Measurements from ENCODE around the gene NNAT.
"Not testable (repeated sequence)": the region's sequence is repeated elsewhere in the genome, so short reads cannot be mapped to it uniquely, and the experiment has no call there.

Gene NNAT, protein sequence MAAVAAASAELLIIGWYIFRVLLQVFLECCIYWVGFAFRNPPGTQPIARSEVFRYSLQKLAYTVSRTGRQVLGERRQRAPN

DNA sequence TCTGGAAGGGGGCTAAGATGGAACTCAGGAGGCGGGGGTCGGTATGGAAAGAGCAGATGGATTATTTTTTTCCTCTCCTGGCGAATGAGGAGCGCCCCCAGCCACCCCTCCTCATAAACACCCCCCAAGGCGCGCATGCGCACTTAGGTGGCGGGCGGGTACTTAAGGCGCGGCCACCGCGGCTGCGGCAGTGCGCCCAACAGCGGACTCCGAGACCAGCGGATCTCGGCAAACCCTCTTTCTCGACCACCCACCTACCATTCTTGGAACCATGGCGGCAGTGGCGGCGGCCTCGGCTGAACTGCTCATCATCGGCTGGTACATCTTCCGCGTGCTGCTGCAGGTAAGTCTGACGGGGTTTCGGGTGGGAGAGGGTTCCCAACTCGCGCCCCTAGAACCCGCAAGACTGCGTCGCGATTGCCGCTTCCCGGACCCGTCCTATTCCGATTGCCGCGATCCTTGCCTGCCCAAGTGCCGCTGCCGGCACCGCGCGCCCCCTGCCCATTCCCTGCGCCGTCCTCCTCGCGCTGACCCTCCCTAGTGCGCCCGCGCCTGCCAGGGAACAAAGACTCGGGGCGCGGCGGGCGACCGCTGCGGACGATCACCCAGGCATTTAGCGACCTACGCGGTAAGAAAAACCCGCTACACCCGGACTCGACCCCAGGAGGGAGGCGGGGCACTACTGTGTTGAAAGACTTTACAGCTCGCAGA is at the start of gene NNAT:
Gene NNAT (plus strand): TSS at position 190 of the 711 bp plus-strand sequence. CDS start 82 bp downstream, at position 272.
- no peak for DNase-seq (ENCODE audit: low spot score)

DNA sequence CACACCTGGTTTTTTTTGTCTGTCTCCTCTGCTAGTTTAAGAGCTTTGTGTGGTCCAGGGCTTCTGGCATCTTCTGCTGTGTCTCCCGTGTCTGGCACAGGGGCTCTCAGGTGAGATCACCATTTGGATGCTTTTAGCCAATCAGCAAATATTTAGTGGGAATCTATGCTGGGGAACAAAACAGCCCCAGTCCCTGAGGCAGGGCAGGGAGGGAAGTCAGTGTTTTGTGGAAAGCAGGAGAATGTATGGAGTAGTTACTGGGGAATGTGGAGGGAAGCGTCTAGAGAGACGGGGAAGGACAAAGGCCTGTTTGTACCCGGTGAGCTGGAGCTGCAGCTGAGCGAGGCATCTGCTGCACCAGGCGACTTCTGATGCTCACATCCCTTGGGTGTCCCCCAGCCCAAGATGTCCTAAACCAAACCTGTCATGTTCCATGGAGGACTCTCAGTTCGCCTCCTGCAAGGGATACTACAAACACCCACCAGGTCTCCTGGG is 49.3 kb upstream of the NNAT start:
- no peak for DNase-seq (ENCODE audit: low spot score)

DNA sequence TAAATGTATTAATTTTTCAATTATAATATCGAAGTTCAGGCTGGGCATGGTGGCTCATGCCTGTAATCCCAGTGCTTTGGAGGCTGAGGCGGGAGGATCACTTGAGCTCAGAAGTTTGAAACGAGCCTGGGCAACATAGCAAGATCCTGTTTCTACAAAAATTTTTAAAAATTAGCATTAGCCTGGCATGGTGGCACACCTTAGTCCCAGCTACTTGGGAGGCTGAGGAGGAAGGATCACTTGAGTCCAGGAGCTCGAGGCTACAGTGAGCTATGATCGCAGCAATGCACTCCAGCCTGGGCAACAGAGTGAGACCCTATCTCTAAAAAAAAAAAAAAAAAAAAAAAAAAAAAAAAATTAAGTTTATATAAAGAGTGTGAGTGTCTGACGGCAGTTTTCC is 48.6 kb upstream of the NNAT start:
- DNase-seq (ENCODE audit: low spot score) = not testable (repeated sequence)

DNA sequence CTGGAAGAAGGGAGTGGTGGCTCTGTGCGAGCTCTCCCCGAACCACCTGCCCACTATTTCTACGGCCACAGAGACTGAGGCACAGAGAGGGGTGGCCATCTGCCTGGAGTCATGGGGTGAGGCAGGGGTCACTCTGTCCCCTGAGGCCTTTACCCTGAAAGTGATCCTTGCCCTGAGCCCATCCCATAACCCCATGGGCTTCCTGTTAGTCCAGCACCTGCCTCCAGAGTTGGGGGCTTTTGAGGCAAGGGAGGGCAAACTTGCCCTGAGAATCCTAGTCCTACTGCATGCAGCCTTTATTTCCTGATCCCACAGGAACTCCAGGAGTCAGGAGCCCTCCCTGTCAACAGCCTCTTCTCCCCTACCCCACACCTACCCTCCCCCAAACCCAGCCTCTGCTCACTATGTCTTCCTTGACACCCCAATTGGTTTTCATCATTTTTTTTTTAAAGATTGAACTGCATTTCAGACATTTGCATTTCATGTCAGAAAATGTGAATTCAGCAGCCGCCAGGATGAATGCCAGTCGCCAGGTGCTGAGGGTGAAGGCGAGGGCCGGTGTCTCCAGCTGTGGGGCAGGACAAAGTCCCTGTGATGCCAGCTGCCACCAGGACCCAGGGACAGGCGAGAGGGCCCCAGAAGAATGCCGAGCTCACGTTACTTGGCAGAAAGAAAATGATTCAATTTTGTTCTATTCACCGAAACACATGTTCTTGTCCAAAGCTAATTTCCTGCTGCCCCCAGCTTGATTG is 47.6 kb upstream of the NNAT start:
- DNase-seq (ENCODE audit: low spot score) = no peak

DNA sequence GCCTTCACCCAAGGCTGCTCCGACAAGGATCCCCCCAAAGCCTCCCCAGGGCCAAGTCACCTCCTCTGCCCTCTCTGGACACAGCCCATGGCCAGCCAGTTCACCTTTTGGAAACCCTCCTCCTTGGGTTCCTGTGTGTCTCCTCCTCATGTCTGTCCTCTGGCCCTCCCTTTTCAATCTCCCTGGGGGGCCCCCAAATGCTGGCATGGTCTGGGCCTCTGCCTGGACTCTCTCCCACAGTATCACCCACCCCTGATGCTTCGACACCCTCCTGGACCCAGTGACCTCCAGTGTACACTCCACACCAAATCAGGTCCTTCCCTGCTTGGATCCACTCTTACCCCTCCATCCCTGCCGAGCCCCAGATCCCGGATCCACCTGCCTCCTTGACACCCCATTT is 46.7 kb upstream of the NNAT start:
- no peak for DNase-seq (ENCODE audit: low spot score)

DNA sequence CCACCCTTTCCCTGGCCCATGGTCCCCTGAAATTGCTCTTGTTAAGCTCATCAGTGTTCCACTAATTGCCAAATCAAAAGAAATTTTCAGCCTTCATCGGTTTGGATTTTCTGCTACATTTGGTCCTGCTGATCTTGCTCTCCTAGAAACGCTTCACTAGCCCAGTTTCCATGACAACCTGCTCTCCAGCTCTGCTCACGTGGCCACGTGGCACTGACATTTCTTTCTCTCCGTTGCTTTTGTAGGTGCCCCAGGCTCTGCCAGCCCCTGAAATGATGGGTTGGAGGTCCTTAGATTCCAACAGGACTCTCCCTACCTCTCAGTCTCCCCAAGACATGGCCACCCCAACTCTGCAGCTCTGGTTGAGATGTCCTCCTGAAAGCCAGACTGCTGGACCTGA is 45.8 kb upstream of the NNAT start:
- DNase-seq (ENCODE audit: low spot score) = no peak

DNA sequence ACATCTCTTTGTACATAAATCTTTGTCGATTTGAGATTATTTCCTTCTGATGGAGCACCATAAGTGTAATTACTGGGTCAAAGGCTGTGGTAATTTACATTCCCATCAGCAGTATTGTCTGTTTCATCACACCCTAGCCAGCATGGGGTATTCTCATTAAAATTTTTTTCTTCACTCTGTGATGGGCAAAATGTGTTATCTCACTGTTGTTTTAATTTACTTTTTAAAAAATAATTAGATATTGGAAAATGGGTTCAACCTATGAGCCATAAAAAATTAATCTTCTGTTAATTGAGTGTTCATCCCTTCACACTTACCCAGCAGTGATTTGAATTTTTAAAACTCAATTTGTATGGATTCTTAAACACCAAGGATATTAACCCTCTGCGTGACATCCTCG is 44.0 kb upstream of the NNAT start:
- no peak for DNase-seq (ENCODE audit: low spot score)

DNA sequence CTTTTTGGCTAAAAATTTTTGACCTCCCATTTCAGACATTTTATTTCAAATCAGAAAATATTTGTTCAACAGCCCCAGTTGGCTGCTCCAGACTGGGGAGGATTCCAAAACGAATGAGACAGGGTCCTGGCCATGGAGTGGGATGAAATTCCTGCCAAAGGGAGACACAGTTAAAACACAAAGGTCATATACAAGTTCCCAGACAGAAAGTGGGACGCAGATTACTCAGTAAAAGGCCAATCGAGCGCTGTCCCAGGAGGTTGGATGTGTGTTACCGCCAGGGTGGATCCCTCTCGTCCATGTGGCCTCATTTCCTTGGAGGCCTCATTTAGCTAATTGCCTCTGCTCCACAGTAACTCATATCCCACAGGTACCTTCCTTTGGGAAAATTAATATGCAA is 41.8 kb upstream of the NNAT start:
- DNase-seq (ENCODE audit: low spot score) = no peak

DNA sequence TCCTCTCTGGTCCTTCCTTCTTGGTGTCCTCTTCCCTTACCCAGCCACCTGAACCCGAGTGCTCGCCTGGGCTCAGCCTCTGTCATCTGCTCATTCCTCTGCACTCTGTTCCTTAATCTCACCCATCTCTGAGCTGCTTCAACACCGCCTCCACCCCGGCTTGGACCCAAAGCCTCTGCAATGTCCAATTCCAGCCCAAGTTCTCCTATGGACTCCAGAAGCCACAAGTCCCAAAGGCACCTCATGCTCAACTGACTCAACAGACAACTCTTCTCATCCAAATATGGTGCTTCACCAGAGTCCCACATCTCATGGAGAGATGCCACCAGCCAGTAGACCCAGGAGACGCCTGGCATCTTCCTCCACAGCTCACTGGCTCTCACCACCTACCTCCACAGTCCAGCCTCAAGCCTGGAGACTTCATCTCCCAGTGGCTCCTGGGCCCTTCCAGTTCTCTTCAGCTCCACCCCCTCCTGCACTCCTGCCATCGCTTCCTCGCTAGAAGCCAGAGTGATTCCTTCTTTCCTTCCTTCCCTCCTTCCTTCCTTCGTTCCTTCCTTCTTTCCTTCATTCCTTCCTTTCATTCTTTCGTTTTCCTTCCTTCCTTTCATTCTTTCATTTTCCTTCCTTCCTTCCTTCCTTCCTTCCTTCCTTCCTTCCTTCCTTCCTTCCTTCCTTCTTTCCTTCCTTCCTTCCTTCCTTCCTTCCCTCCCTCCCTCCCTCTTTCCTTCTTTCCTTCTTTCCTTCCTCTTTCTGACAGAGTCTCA is 40.9 kb upstream of the NNAT start:
- no peak for DNase-seq (ENCODE audit: low spot score)

DNA sequence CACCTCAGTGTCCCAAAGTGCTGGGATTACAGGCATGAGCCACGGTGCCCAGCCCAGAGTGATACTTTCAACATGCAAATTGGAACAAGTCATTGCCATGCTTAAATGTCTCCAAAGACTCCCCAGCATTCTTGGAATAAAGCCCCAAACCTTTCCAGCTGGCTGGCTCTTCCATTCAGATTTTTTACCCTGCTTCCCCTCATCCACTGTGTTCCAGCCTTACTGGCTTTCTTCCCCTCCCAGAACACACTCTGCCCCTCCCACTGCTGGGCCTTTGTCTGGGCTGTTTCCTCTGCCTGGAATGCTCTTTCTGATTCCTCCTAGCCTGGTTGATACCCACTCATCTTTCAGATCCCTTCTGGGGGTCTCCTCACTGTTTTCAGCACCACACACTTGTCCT is 40.1 kb upstream of the NNAT start:
- DNase-seq (ENCODE audit: low spot score) = no peak

DNA sequence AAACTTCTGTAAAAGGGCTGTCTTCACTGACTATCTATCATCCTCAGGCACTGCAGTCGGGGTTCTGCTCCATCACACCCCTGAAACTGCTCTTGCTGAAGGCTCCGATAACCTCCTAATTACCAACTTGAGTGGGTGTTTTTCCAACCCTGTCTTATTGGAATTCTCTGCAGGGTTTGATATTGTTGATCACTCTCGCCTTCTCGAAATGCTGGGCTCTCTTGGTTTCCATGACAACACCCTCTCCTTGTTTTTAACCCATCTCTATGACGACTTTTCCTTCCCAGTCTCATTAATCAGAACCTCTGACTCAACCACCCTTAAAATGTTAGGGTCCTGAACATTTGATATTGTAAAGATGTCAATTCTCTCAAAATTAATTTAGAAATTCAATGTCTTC is 39.4 kb upstream of the NNAT start:
- no peak for DNase-seq (ENCODE audit: low spot score)

DNA sequence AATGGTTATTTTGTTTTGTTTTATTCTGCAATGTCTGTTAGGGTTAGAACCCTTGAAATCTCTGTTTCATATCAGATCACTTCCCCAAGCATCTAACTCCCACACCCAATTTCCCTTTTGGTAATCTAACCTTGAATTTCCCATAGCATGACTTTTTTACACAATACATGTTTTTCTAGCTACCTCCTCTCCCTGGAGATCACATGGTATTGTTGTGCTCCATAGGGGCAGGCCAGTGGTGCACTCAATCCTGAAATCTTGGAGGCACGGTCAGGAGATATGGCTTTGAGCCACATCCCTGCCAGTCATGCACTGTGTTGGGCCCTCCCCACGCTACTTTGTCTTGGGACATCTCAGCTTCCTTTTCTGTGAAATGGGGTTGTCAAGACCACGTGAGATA is 36.7 kb upstream of the NNAT start:
- DNase-seq (ENCODE audit: low spot score) = no peak

DNA sequence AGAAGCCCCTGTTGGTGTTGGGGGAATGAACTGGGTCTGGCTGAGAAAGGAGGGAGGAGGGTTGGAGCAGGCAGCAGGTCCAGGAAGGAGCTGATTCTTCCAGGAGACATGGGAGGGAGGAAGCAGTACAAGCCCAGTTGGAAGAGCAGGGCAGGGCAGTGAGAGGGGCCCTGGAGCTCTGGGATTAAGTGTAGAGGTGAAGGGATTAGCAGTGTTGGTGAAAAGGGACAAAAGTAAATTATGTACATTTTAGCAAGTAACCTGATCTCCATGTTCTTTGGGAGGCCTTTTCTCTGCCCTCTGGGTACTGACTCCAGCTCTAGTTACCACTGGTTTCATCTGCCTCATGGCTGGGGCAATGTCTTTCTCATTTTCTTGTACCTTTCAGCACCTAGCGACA is 34.8 kb upstream of the NNAT start:
- not testable (repeated sequence) for DNase-seq (ENCODE audit: low spot score)

DNA sequence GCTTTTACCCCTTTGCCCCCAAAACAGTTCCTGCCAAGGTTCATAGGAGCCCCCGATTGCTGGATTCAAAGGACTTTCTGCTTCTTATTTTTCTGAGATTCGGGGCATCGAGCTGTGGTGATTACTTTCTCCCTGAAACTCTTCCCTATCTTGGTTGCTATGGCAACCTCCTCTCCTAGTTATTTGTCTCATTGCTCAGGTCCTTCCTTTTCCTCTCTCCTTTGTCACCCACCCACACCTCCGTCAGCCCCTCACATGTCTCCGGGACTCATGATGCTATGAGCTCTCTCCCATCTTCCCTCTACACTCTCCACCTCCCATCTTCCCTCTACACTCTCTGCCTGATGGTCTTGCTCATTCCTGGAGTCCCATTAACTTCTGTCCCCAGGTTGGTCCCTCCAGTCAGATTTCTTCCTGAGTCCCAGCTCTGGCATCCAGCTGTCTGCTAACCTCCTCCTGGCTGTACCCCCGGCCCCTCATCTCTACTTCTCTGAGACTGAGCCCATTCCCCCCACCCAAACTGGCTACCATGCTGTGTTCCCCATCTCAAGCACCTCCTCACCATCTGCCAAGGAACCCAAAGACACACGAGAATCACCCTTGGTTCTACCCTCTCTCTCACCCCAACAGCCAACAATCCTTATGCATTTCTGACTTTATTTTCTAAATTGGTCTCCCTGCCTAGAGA is 30.2 kb upstream of the NNAT start:
- no peak for DNase-seq (ENCODE audit: low spot score)

DNA sequence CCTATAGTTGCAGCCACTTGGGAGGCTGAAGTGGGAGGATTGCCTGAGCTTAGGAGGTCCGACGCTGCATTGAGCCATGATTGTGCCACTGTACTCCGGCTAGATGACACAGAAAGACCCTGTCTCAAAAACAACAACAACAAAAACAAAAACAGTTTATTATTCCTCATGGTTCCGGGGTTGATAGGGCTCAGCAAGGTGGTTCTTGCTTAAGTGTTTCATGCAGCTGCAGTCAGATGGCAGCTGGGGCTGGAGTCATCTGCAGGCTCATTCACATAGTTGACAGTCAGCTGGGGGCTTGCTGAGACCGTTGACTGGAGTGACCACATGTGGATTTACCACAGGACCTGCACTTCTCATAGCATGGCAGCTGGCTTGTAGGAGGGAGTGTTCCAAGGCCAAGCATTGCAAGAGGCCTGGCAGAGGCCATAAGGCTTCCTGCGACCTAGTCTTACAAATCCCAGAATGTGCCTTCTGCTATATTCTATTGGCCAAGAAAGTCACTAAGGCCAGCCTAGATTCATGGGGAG is 28.9 kb upstream of the NNAT start:
- no peak for DNase-seq (ENCODE audit: low spot score)

DNA sequence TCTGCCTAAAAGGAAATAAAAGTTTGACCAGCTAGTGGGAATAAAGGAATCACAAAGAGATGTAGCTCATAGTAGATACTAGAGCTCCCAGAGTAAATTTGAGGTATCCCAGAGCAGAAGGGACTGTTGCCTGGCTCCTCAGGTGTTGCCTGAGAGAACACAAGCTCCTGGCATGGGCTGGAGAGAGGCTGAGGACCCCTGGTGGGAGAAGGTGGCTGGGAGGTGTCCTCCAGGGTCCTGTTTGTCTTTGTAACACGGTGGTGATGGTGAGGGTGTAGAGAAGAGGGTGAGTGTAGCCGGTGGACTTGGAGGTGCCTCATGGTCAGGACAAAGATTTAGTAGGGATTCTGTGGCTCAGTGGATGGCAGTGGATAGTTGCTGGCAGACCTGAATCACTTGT is 28.1 kb upstream of the NNAT start:
- DNase-seq (ENCODE audit: low spot score) = no peak

DNA sequence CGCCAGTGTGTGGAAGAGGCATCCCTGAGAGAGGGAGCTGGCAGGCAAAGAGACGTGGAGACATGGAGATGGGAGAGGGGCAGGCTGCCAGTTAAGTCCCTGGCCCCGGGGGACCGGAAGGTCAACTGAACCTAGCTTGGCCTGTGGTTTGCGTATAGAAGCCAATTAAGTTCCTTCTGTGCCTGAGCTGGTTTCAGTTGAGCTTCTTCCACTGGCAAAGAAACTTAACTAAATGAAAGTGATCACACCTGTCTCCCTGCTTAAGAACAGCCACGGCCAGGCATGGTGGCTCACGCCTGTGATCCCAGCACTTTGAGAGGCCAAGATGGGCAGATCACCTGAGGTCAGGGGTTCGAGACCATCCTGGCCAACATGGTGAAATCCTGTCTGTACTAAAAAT is 26.7 kb upstream of the NNAT start:
- no peak for DNase-seq (ENCODE audit: low spot score)

DNA sequence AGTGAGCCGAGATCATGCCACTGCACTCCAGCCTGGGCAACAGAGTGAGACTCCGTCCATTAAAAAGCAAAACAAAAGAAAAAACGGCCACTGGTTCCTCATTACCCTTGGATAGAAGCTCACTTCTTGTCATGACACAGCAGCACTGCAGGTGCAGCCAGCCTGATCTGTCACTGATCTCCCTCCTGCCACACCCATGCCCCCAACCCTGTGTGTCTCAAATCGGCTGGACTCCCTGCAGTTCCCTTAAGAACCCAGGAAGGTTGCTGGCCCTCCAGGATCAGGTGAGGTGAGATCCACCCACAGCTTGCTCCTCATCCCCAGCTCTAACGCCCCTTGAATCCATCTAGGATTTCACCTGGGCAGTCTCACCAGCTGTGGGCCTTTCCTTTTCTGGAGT is 26.3 kb upstream of the NNAT start:
- no peak for DNase-seq (ENCODE audit: low spot score)

DNA sequence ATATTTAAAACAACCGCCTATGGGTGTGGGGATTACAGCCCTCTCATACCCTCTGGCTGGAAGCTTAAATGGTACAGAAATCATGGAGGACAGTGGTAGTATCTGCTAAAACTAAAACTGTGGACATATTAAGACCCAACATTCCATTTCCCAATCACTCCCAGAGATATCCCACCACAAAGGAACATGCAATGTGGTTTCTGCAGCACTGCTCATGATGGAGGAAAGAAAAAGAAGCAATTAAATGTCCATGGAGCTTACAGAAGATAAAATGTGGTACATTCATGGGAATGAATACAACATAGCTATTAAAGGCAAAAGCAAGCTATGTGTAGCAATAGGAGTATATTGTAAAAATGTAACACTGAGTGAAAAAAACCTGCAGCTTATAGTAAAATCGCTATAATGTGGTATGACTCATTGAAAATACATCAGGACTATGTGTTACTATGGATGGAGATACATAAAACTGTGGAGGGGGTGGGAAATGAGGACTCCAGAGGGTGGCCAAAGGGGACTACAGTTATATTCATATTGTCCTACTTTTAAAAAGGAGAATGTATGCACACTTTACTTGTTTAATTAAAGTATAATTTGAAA is 22.9 kb upstream of the NNAT start:
- DNase-seq (ENCODE audit: low spot score) = no peak

DNA sequence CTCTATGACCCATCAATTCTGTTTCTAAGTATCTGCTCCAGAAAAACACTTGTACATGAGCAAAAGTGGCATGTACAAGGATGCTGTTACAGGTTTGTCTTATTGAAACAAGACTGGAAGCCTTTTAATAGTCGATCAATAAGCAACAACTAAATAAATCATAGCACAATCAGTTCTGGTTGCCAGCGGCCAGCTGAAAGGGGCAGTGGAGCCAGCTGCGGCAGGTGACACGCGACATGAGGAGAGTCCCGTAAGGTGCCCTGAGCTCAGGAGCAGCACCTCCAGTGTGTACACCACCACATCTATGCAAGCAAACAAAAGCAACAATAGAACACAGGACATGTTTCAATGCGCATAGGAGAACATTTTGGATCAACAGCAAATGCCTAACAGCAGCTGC is 20.7 kb upstream of the NNAT start:
- no peak for DNase-seq (ENCODE audit: low spot score)

DNA sequence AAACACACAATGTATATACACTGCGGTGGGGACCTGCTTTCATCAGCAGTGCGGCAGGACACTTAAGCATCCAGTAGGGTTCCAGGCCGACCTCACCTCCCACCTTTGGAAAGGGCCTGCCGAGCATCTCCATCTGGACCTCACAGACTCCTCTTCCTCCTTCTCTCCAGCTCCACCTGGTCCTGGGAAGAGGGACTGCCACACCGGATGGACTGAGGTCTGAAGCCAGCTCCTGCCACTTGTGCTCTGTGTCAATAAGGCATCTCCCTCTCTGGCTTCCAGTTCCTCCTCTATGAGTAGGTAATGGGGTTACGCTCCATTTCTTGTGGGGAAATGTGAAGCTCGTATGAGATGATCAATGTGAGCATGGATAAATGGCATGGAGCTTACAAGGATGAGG is 19.1 kb upstream of the NNAT start:
- DNase-seq (ENCODE audit: low spot score) = peak; percentile 56
